Natural killer cell (primary cell): ENCODE data around the gene RAD21L1. TPM values are rescaled to one million over a fixed set of nuclear protein-coding genes. Genes with fewer than 3 reads are reported as not detected.

Experiments
- ATAC-seq, 3 donors: fragments of 150-1000 bp in 2 of 3; fragments of 200-7000 bp in 1 of 3; cut with Tn5 transposase; 1 replicate in 1 of 3; 2 replicates in 2 of 3; pipeline ENCODE4 v1.10.0; 2021; ENCODE audit warnings: mild to moderate bottlenecking in 2 of 3, moderate library complexity in 2 of 3
- DNase-seq, 2 donors: peaks; one replicate each; pipeline versions ENCODE4 v3.0.0 to v3.0.0-alpha.2; 2013 to 2021; ENCODE audit warnings: mixed read lengths in 1 of 2
- H3K27ac ChIP-seq: one replicate; pipeline ENCODE4 v1.5.1; 2013; ENCODE audit warnings: mild to moderate bottlenecking, low read length
- H3K27me3 ChIP-seq: one replicate; pipeline ENCODE4 v1.6.1; 2013; ENCODE audit warnings: low read length; ENCODE audit not compliant: control insufficient read depth, insufficient read depth
- H3K36me3 ChIP-seq: one replicate; pipeline ENCODE4 v1.6.1; 2013; ENCODE audit warnings: low read length; ENCODE audit not compliant: control insufficient read depth, insufficient read depth
- H3K4me1 ChIP-seq: one replicate; pipeline ENCODE4 v1.6.1; 2013; ENCODE audit warnings: low read length; ENCODE audit not compliant: control insufficient read depth, insufficient read depth
- H3K4me3 ChIP-seq: one replicate; pipeline ENCODE4 v1.5.1; 2013; ENCODE audit warnings: low read length
- H3K9me3 ChIP-seq: one replicate; pipeline ENCODE4 v1.6.1; 2013; ENCODE audit warnings: low read length; ENCODE audit not compliant: control insufficient read depth, insufficient read depth
- H3K27ac Mint-ChIP-seq, 2 donors: one replicate each; pipeline ENCODE4 v1.8.0; 2022; ENCODE audit warnings: mild to moderate bottlenecking in 2 of 2, mixed read lengths in 2 of 2, moderate library complexity in 1 of 2
- H3K27me3 Mint-ChIP-seq, 2 donors: one replicate each; pipeline ENCODE4 v1.8.0; 2022; ENCODE audit warnings: low read depth in 2 of 2, mixed read lengths in 2 of 2
- H3K36me3 Mint-ChIP-seq: one replicate; pipeline ENCODE4 v1.8.0; 2022; ENCODE audit warnings: mixed read lengths
- H3K4me1 Mint-ChIP-seq, 2 donors: one replicate each; pipeline ENCODE4 v1.8.0; 2022; ENCODE audit warnings: mixed read lengths in 2 of 2
- H3K4me3 Mint-ChIP-seq: one replicate; pipeline ENCODE4 v1.8.0; 2022; ENCODE audit warnings: mild to moderate bottlenecking, moderate library complexity, mixed read lengths
- H3K9me3 Mint-ChIP-seq, 2 donors: one replicate each; pipeline ENCODE4 v1.8.0; 2022; ENCODE audit warnings: mixed read lengths in 2 of 2
- WGBS: methylation state at CpG from one replicate; pipeline ENCODE4 v1.1.7; 2013; ENCODE audit warnings: missing lambda C conversion rate; ENCODE audit not compliant: insufficient coverage; 5-methylcytosine and 5-hydroxymethylcytosine counted together
- intact Hi-C: fragments of 100-400 bp; cut with micrococcal nuclease; formaldehyde crosslinking; loops from one replicate; pipeline ENCODE4 v1.14.2; 2022
- total RNA-seq, 4 donors: library from RNA; stranded (reverse); fragments of 120-200 nt in 1 of 4; gene quantifications; one replicate each; pipeline versions ENCODE4 v1.2.3 to v1.2.4, GENCODE V29; 2013 to 2022
- TF ChIP-seq, protein P1 (sequence below): fragments of 200-600 bp; IDR thresholded peaks from one replicate; pipeline ENCODE4 v1.8.0; 2022; ENCODE audit warnings: antibody characterized with exemption

RAD21L1 gene
- total RNA-seq, 3 donors from 2014 or later (not counting 1 experiment from before 2014, with no cell fraction given) = not detected

GRCh38 chr20:1269235-1269634 is 43.4 kb downstream of the RAD21L1 start:
- no peak overlapping the region for H3K4me3 Mint-ChIP-seq
- peaks cover 0 to 5% of the 10 kb centered on the region in 2 donors for H3K27me3 Mint-ChIP-seq
- no peaks in the 10 kb centered on the region for H3K36me3 ChIP-seq
- no peaks in the 10 kb centered on the region for H3K27me3 ChIP-seq
- H3K36me3 Mint-ChIP-seq = no peaks in the 10 kb centered on the region
- H3K4me1 ChIP-seq = peaks cover 13% of the 10 kb centered on the region
- no peaks in the 10 kb centered on the region for H3K9me3 Mint-ChIP-seq
- no peak overlapping the region for H3K27ac ChIP-seq
- H3K4me1 Mint-ChIP-seq = peaks cover 22 to 32% of the 10 kb centered on the region in 2 donors
- WGBS = 98% methylated on average over 6 of the region's 8 CpGs
- intact Hi-C loops = no loop called here
- no peak overlapping the region for H3K4me3 ChIP-seq
- TF ChIP-seq, protein P1, sequence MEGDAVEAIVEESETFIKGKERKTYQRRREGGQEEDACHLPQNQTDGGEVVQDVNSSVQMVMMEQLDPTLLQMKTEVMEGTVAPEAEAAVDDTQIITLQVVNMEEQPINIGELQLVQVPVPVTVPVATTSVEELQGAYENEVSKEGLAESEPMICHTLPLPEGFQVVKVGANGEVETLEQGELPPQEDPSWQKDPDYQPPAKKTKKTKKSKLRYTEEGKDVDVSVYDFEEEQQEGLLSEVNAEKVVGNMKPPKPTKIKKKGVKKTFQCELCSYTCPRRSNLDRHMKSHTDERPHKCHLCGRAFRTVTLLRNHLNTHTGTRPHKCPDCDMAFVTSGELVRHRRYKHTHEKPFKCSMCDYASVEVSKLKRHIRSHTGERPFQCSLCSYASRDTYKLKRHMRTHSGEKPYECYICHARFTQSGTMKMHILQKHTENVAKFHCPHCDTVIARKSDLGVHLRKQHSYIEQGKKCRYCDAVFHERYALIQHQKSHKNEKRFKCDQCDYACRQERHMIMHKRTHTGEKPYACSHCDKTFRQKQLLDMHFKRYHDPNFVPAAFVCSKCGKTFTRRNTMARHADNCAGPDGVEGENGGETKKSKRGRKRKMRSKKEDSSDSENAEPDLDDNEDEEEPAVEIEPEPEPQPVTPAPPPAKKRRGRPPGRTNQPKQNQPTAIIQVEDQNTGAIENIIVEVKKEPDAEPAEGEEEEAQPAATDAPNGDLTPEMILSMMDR = no peak
- no peaks in the 10 kb centered on the region for H3K9me3 ChIP-seq
- H3K27ac Mint-ChIP-seq = no peak overlapping the region
- ATAC-seq = no peak
- no peak for DNase-seq

GRCh38 chr20:1269850-1270249 is 44.0 kb downstream of the RAD21L1 start:
- no peak overlapping the region for H3K4me3 ChIP-seq
- H3K9me3 Mint-ChIP-seq = no peaks in the 10 kb centered on the region
- intact Hi-C loops = no loop called here
- H3K36me3 ChIP-seq = no peaks in the 10 kb centered on the region
- H3K9me3 ChIP-seq = no peaks in the 10 kb centered on the region
- H3K36me3 Mint-ChIP-seq = no peaks in the 10 kb centered on the region
- no peak overlapping the region for H3K27ac Mint-ChIP-seq
- TF ChIP-seq, protein P1 = no peak
- 100% methylated on average over 3 of the region's 3 CpGs for WGBS
- H3K4me1 Mint-ChIP-seq = peaks cover 21 to 30% of the 10 kb centered on the region in 2 donors
- H3K27me3 ChIP-seq = no peaks in the 10 kb centered on the region
- H3K4me3 Mint-ChIP-seq = no peak overlapping the region
- peaks cover 0 to 5% of the 10 kb centered on the region in 2 donors for H3K27me3 Mint-ChIP-seq
- no peak overlapping the region for H3K27ac ChIP-seq
- peaks cover 13% of the 10 kb centered on the region for H3K4me1 ChIP-seq
- ATAC-seq = no peak
- DNase-seq = no peak

DNA sequence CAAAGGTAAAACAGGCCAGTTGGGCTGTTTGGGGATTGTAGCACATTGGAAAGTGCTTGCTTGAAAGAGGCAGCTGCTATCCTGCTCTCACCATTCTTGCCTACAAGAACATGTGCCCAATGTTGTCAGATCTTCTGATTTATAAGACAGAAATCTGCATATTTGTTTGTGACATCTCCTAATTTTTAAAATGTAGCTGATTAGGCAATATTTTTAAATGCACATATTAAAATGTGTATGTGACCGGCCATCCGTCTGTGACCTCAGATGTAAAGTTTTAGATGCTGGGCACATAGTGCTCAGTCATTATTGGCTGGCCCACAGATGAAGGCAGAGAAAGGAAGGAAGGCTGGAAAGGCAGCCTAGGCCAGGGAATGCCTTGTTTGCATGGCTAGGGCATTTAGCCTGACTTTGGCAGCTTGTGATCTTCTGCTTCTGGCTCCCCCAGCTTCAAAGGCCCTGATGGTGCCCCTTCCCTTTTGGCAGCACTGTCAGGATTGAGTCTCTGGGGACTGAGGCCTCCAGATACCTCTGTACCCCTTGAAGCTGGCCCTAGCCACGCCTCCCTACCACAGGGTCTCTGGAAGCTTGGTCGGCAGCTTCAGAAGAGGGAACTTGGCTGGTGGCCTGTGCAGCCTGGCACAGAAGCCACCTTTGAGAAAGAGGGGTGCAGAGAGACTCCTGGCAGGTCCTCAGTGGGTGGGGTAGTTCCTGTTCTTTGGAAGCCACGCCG is 46.7 kb downstream of the RAD21L1 start:
- Mint-ChIP-seq H3K36me3 (no peaks in the 10 kb centered on the region), H3K27ac (no peak overlapping the region), H3K4me3 (no peak overlapping the region), H3K4me1 (peaks cover 7 to 9% of the 10 kb centered on the region in 2 donors), H3K27me3 (no peaks in the 10 kb centered on the region), H3K9me3 (no peaks in the 10 kb centered on the region)
- TF ChIP-seq, protein P1 = no peak
- Histone ChIP-seq H3K9me3 (no peaks in the 10 kb centered on the region), H3K36me3 (no peaks in the 10 kb centered on the region), H3K4me1 (no peaks in the 10 kb centered on the region), H3K4me3 (no peak overlapping the region), H3K27me3 (no peaks in the 10 kb centered on the region), H3K27ac (no peak overlapping the region)
- no peak for DNase-seq
- WGBS = 46% methylated on average over 6 of the region's 6 CpGs
- ATAC-seq = no peak
- intact Hi-C loops = no loop called here

GRCh38 chr20:1273366-1273765 is 47.5 kb downstream of the RAD21L1 start:
- intact Hi-C loops = no loop called here
- DNase-seq (no peak), ATAC-seq (no peak)
- WGBS = 88% methylated on average over 2 of the region's 2 CpGs
- H3K27ac ChIP-seq = no peak overlapping the region
- TF ChIP-seq, protein P1 = no peak
- no peaks in the 10 kb centered on the region for H3K27me3 ChIP-seq
- H3K4me3 ChIP-seq = no peak overlapping the region
- H3K4me1 Mint-ChIP-seq = peaks cover 4 to 6% of the 10 kb centered on the region in 2 donors
- no peak overlapping the region for H3K27ac Mint-ChIP-seq
- no peaks in the 10 kb centered on the region for H3K4me1 ChIP-seq
- no peaks in the 10 kb centered on the region for H3K9me3 ChIP-seq
- no peaks in the 10 kb centered on the region for H3K9me3 Mint-ChIP-seq
- H3K36me3 Mint-ChIP-seq = no peaks in the 10 kb centered on the region
- no peaks in the 10 kb centered on the region for H3K36me3 ChIP-seq
- no peak overlapping the region for H3K4me3 Mint-ChIP-seq
- H3K27me3 Mint-ChIP-seq = no peaks in the 10 kb centered on the region
